B cell (primary cell): ENCODE measurements around the gene NUMA1. TPM values are rescaled to one million over a fixed set of nuclear protein-coding genes. Genes with fewer than 3 reads are reported as not detected.

Source experiments
- ATAC-seq: fragments of 200-7000 bp; cut with Tn5 transposase; one replicate; pipeline ENCODE4 v1.10.0; 2021; ENCODE audit warnings: low read depth, mild to moderate bottlenecking, moderate number of reproducible peaks, moderate library complexity
- CTCF ChIA-PET: fragments of 350-600 bp; sonication (Branson Sonifier 250); formaldehyde crosslinking; loops from one replicate; lab custom pipeline; 2021; ENCODE audit warnings: antibody characterized with exemption, inconsistent platforms; lab: Charles Lee
- POLR2A ChIA-PET: fragments of 350-600 bp; sonication (Branson Sonifier 250); formaldehyde crosslinking; loops from one replicate; lab custom pipeline; 2021; ENCODE audit warnings: antibody characterized with exemption; lab: Charles Lee
- DNase-seq: peaks from one replicate; pipeline ENCODE4 v3.0.0; 2013
- H2AFZ ChIP-seq: 2 replicates; pipeline ENCODE4 v1.6.1; 2012; ENCODE audit warnings: mild to moderate bottlenecking, low read depth, low read length; ENCODE audit not compliant: insufficient read depth, poor library complexity, severe bottlenecking
- H3K27ac ChIP-seq, 2 donors: 1 replicate in 1 of 2; 2 replicates in 1 of 2; pipeline ENCODE4 v1.5.1; 2012 to 2013; ENCODE audit warnings: low read length in 2 of 2, mild to moderate bottlenecking in 2 of 2, moderate library complexity in 1 of 2
- H3K27me3 ChIP-seq, 4 experiments: fragments of 200-600 bp in 1 of 4; sonication (generic) in 1 of 4; replicated peaks in 1 of 4; 1 replicate in 2 of 4; 2 replicates in 2 of 4; pipeline versions ENCODE4 v1.6.1 to v1.7.0; 2013 to 2016; ENCODE audit warnings: low read length in 3 of 4, mild to moderate bottlenecking in 2 of 4, mixed read lengths in 1 of 4, moderate library complexity in 1 of 4; ENCODE audit not compliant: insufficient read depth in 4 of 4, control insufficient read depth in 3 of 4; ENCODE audit errors: control extremely low read depth in 1 of 4
- H3K36me3 ChIP-seq, 2 experiments: replicated peaks in 1 of 2; 1 replicate in 1 of 2; 2 replicates in 1 of 2; pipeline versions ENCODE4 v1.6.1 to v1.7.1; 2013; ENCODE audit warnings: low read length in 1 of 2; ENCODE audit not compliant: insufficient read depth in 2 of 2, control insufficient read depth in 1 of 2; ENCODE audit errors: control extremely low read depth in 1 of 2, extremely low read depth in 1 of 2
- H3K4me1 ChIP-seq, 2 donors: fragments of 200-600 bp in 1 of 2; sonication (generic) in 1 of 2; 1 replicate in 1 of 2; 2 replicates in 1 of 2; pipeline versions ENCODE4 v1.5.1 to v1.6.1; 2013 to 2017; ENCODE audit warnings: low read length in 2 of 2; ENCODE audit not compliant: control insufficient read depth in 2 of 2, insufficient read depth in 2 of 2
- H3K4me2 ChIP-seq: replicated peaks from 2 replicates; pipeline ENCODE3; 2012; ENCODE audit warnings: mild to moderate bottlenecking, low read depth, low read length; ENCODE audit not compliant: poor library complexity, severe bottlenecking
- H3K4me3 ChIP-seq, 5 experiments: fragments of 200-600 bp in 1 of 5; sonication (generic) in 1 of 5; 1 replicate in 3 of 5; 2 replicates in 2 of 5; pipeline versions ENCODE4 v1.5.1 to v1.7.0; 2011 to 2016; ENCODE audit warnings: low read length in 4 of 5, mild to moderate bottlenecking in 4 of 5, low read depth in 2 of 5, control low read depth in 1 of 5, moderate library complexity in 1 of 5; ENCODE audit not compliant: insufficient read depth in 1 of 5; ENCODE audit errors: control extremely low read depth in 1 of 5, extremely low read depth in 1 of 5
- H3K79me2 ChIP-seq: fragments of 200-600 bp; sonication (generic); one replicate; pipeline ENCODE4 v1.6.0; 2016; ENCODE audit warnings: low read length; ENCODE audit not compliant: control insufficient read depth, insufficient read depth
- H3K9ac ChIP-seq: fragments of 200-600 bp; sonication (generic); 2 replicates; pipeline ENCODE4 v1.6.1; 2017; ENCODE audit warnings: mild to moderate bottlenecking, low read length, moderate library complexity
- H3K9me3 ChIP-seq, 3 donors: one replicate each; pipeline versions ENCODE4 v1.6.1 to v1.7.1; 2013; ENCODE audit warnings: low read length in 2 of 3; ENCODE audit not compliant: control insufficient read depth in 2 of 3, insufficient read depth in 1 of 3; ENCODE audit errors: control extremely low read depth in 1 of 3
- H4K20me1 ChIP-seq: 2 replicates; pipeline ENCODE4 v1.6.0; 2012; ENCODE audit warnings: mild to moderate bottlenecking, low read length; ENCODE audit not compliant: insufficient read depth, control insufficient read depth, poor library complexity, severe bottlenecking
- H3K27ac Mint-ChIP-seq: one replicate; pipeline ENCODE4 v1.8.0; 2021; ENCODE audit warnings: mixed read lengths
- H3K27me3 Mint-ChIP-seq: one replicate; pipeline ENCODE4 v1.8.0; 2021; ENCODE audit warnings: mixed read lengths
- H3K4me1 Mint-ChIP-seq: one replicate; pipeline ENCODE4 v1.8.0; 2021; ENCODE audit warnings: mixed read lengths
- H3K4me3 Mint-ChIP-seq: one replicate; pipeline ENCODE4 v1.8.0; 2021; ENCODE audit warnings: mixed read lengths
- H3K9me3 Mint-ChIP-seq: one replicate; pipeline ENCODE4 v1.8.0; 2022; ENCODE audit warnings: mixed read lengths; ENCODE audit not compliant: insufficient read depth
- CTCF ChIP-seq: fragments of 200-600 bp; IDR thresholded peaks from one replicate; pipeline ENCODE4 v1.8.0; 2022; ENCODE audit warnings: antibody characterized with exemption, mild to moderate bottlenecking
- EZH2 ChIP-seq: IDR thresholded peaks from 2 replicates; pipeline ENCODE4 v1.6.1; 2012; ENCODE audit warnings: borderline replicate concordance, low read depth, mild to moderate bottlenecking, moderate library complexity, low read length; ENCODE audit not compliant: insufficient read depth, poor library complexity, severe bottlenecking
- WGBS: methylation state at CpG from one replicate; pipeline ENCODE4 v1.1.5; 2013; ENCODE audit warnings: missing lambda C conversion rate; ENCODE audit not compliant: insufficient coverage; 5-methylcytosine and 5-hydroxymethylcytosine counted together
- intact Hi-C: fragments of 100-400 bp; cut with micrococcal nuclease; formaldehyde crosslinking; loops from one replicate; pipeline ENCODE4 v1.10.0; 2022
- polyA plus RNA-seq: library from polyadenylated mRNA; depleted of rRNA; stranded (reverse); fragments of >200 nt; gene quantifications from 2 replicates; pipeline ENCODE4 v1.2.3, GENCODE V29; 2012
- total RNA-seq, 2 donors: library from RNA; stranded (reverse); fragments of 120-200 nt in 1 of 2; gene quantifications; 1 replicate in 1 of 2; 2 replicates in 1 of 2; pipeline versions ENCODE4 v1.2.3 to v1.2.4, GENCODE V29; 2013 to 2022

Gene NUMA1
- total and polyA plus RNA-seq, 2 donors (not counting 1 experiment from before 2014, with no cell fraction given): 186 to 300 TPM

DNA sequence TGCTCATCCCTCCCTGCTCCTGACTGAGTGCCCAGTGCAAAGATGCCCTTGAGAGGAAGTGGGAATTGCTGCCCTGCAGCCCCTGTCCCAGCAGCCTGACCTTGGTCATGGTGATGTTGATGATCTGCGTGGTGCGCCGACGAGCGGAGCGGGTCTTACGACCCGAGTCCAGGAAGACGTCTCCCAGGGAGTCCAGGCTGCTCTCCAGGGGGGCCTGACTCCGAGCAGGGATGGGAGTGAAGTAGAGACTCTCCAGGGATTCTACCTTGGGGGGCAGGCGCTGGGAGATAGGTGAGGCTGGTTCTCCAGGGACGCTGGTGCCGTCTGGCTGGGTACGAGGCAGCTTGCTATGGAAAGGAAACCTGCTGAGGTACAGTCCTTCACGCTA, 73.3 kb downstream of the NUMA1 start:
- H3K27ac Mint-ChIP-seq: no peak overlapping the region
- Histone ChIP-seq H3K27ac (no peak overlapping the region), H3K4me2 (no peak overlapping the region), H3K9me3 (no peaks in the 10 kb centered on the region), H3K4me3 (no peak overlapping the region), H4K20me1 (peaks cover 34% of the 10 kb centered on the region), H3K9ac (no peak overlapping the region), H3K27me3 (no peaks in the 10 kb centered on the region), H3K4me1 (no peaks in the 10 kb centered on the region), H2AFZ (no peak overlapping the region), H3K79me2 (no peaks in the 10 kb centered on the region), H3K36me3 (peaks cover 2 to 98% of the 10 kb centered on the region in 2 experiments)
- ChIA-PET CTCF (interaction anchor here (0.9 to 1.6 kb wide), 2 partner anchors 12 to 138 kb away, joined by 3 read pairs; no protein-coding TSS in a partner anchor), POLR2A (no interaction called here)
- ATAC-seq: no peak
- no peaks in the 10 kb centered on the region for H3K27me3 Mint-ChIP-seq
- no peak overlapping the region for H3K4me3 Mint-ChIP-seq
- no peak for DNase-seq
- no peak for TF ChIP-seq EZH2
- no peak for TF ChIP-seq CTCF
- WGBS: over 99% methylated on average over 13 of the region's 15 CpGs
- intact Hi-C loops: no loop called here
- peaks cover 2% of the 10 kb centered on the region for H3K4me1 Mint-ChIP-seq
- no peaks in the 10 kb centered on the region for H3K9me3 Mint-ChIP-seq

DNA sequence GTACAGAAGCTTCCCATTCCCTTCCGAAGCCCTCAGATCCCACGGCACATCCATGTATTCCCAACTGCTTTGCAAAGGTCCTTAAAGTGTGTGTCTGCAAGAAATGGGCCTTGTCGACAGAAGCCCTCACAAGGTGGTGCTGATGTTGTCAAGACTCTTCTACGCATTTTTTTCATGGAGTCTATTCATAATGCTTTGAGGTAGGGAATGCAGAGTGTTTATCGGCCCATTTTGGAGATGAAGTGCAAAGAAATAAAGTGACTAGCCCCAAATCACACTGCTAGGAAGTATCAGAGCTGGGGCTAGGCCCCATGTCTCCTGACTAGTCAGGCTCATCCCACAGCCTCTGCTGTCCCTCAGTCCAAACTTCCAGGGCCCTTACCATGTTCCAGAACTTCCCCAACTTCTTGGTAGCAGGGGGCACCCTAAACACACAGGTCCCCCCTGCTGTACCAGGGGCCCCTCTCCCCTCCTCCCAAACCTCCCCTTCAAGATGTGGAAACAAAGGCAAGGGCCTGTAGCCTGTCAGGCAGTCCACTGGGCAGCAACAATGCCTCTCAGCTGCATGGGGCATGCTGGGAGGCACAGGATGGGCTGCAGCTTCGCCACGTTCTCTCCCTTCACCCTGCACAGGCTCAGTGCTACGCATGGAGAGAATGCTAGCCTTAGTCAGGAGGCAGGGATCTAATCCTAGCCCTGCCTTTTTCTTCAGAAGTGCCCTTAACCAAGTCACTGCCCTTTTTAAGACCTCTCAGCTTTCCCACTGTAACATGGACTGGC, 73.8 kb downstream of the NUMA1 start:
- Histone ChIP-seq H2AFZ (no peak overlapping the region), H3K4me2 (no peak overlapping the region), H4K20me1 (peaks cover 30% of the 10 kb centered on the region), H3K9ac (no peak overlapping the region), H3K36me3 (peaks cover 2 to 98% of the 10 kb centered on the region in 2 experiments), H3K4me1 (no peaks in the 10 kb centered on the region), H3K9me3 (no peaks in the 10 kb centered on the region), H3K79me2 (no peaks in the 10 kb centered on the region), H3K4me3 (no peak overlapping the region), H3K27ac (no peak overlapping the region), H3K27me3 (no peaks in the 10 kb centered on the region)
- no peak overlapping the region for H3K27ac Mint-ChIP-seq
- TF ChIP-seq CTCF: no peak
- TF ChIP-seq EZH2: no peak
- 100% methylated on average over 6 of the region's 8 CpGs for WGBS
- no peak overlapping the region for H3K4me3 Mint-ChIP-seq
- peaks cover 6% of the 10 kb centered on the region for H3K4me1 Mint-ChIP-seq
- ATAC-seq (no peak), DNase-seq (no peak)
- ChIA-PET POLR2A (no interaction called here), CTCF (interaction anchor here (0.7 to 1.6 kb wide), 4 partner anchors 9 to 28 kb away, joined by 3 to 4 read pairs (median 4); no protein-coding TSS in a partner anchor)
- intact Hi-C loops: no loop called here
- no peaks in the 10 kb centered on the region for H3K27me3 Mint-ChIP-seq
- H3K9me3 Mint-ChIP-seq: no peaks in the 10 kb centered on the region
